ENCODE data around the gene BPIFB4.

DNA sequence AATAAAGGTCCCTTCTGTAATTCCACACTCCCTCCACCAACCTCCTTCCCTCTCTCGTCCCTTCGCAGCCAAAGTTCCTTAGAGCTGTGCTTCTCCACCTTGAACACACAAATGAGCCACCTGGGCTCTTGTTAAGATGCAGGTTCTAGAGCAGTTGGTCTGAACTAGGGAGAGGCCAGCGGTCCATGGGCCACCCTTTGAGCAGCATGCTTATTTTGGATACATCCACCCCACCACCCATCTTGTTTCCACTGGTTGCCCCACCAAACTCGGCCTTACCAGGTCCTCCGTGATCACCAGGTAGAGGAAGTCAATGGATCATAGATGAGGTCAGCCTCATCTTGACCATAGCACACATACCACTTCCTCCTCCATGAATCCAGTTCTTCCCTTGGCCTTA, 81.2 kb downstream of the BPIFB4 start:
- TF ChIP-seq, protein P1, sequence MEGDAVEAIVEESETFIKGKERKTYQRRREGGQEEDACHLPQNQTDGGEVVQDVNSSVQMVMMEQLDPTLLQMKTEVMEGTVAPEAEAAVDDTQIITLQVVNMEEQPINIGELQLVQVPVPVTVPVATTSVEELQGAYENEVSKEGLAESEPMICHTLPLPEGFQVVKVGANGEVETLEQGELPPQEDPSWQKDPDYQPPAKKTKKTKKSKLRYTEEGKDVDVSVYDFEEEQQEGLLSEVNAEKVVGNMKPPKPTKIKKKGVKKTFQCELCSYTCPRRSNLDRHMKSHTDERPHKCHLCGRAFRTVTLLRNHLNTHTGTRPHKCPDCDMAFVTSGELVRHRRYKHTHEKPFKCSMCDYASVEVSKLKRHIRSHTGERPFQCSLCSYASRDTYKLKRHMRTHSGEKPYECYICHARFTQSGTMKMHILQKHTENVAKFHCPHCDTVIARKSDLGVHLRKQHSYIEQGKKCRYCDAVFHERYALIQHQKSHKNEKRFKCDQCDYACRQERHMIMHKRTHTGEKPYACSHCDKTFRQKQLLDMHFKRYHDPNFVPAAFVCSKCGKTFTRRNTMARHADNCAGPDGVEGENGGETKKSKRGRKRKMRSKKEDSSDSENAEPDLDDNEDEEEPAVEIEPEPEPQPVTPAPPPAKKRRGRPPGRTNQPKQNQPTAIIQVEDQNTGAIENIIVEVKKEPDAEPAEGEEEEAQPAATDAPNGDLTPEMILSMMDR (conservative IDR thresholded peaks at IDR 0.05) = no peak
- TF ChIP-seq EZH2 (IDR thresholded peaks at IDR 0.05; ENCODE audit: low read depth) = no peak
